ENCODE results near the gene RMDN3. TPM values are rescaled to one million over a fixed set of nuclear protein-coding genes. Genes with fewer than 3 reads are reported as not detected.

RMDN3 gene
- total RNA-seq, 1 experiment from 2014 or later = 23.5 TPM

DNA sequence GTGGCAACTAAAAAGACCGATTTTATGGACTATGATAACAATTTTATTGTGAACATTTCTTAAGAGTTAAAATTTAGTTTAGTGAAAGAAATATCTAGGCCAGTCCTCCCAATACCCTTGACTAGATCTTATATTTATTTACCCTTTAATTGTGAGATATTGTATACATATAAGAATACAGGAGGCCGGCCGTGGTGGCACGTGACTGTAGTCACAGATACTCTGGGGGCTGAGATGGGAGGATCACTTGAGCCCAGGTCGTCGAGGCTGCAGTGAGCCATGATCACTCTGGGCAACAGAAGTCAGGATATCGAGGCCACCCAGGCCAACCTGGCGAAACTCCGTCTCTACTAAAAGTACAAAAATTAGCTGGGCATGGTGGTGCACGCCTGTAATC, 756 bp upstream of the RMDN3 start:
- CTCF ChIA-PET = no interaction called here
- no peak for DNase-seq
- Mint-ChIP-seq H3K4me3 (ENCODE audit: low read depth, unreplicated experiment) (peak overlapping the region; percentile 93), H3K27ac (ENCODE audit: unreplicated experiment) (peak overlapping the region; percentile 53), H3K36me3 (ENCODE audit: insufficient read depth, unreplicated experiment) (peaks cover 24% of the 10 kb centered on the region), H3K4me1 (ENCODE audit: low read depth, unreplicated experiment) (no peaks in the 10 kb centered on the region), H3K27me3 (ENCODE audit: unreplicated experiment) (no peaks in the 10 kb centered on the region), H3K9me3 (ENCODE audit: low read depth, unreplicated experiment) (no peaks in the 10 kb centered on the region)
- no TSS peak for BruUV-seq (replicated peaks)
- TF ChIP-seq, protein P1, sequence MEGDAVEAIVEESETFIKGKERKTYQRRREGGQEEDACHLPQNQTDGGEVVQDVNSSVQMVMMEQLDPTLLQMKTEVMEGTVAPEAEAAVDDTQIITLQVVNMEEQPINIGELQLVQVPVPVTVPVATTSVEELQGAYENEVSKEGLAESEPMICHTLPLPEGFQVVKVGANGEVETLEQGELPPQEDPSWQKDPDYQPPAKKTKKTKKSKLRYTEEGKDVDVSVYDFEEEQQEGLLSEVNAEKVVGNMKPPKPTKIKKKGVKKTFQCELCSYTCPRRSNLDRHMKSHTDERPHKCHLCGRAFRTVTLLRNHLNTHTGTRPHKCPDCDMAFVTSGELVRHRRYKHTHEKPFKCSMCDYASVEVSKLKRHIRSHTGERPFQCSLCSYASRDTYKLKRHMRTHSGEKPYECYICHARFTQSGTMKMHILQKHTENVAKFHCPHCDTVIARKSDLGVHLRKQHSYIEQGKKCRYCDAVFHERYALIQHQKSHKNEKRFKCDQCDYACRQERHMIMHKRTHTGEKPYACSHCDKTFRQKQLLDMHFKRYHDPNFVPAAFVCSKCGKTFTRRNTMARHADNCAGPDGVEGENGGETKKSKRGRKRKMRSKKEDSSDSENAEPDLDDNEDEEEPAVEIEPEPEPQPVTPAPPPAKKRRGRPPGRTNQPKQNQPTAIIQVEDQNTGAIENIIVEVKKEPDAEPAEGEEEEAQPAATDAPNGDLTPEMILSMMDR (IDR thresholded peaks at IDR 0.05; ENCODE audit: unreplicated experiment) = no peak
- intact Hi-C loops (cut with micrococcal nuclease; ENCODE audit: unreplicated experiment) = no loop called here

DNA sequence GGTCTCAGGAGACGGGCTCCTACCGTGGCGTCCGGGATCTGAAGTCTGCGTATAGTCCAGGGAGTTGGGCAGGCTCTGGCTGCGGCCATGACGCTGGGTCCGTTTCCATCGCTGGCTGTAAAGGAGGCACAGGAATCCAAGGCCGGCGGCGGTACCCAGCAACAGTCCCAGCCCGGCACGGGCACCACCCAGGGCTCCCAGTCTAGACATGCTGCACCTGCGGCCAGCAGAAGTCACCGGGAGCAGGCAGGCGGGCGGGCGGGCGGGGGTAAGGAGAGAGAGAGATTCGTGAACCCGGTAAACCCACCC, 526 bp downstream of the RMDN3 start:
- Mint-ChIP-seq H3K27ac (ENCODE audit: unreplicated experiment) (no peak overlapping the region), H3K4me3 (ENCODE audit: low read depth, unreplicated experiment) (peak overlapping the region; percentile 93), H3K36me3 (ENCODE audit: insufficient read depth, unreplicated experiment) (peaks cover 25% of the 10 kb centered on the region), H3K9me3 (ENCODE audit: low read depth, unreplicated experiment) (no peaks in the 10 kb centered on the region), H3K4me1 (ENCODE audit: low read depth, unreplicated experiment) (no peaks in the 10 kb centered on the region), H3K27me3 (ENCODE audit: unreplicated experiment) (no peaks in the 10 kb centered on the region)
- intact Hi-C loops (cut with micrococcal nuclease; ENCODE audit: unreplicated experiment) = no loop called here
- BruUV-seq (replicated peaks) = no TSS peak
- no peak for DNase-seq
- TF ChIP-seq, protein P1 (IDR thresholded peaks at IDR 0.05; ENCODE audit: unreplicated experiment) = no peak
- CTCF ChIA-PET = interaction anchor here (0.7 kb wide), 1 partner anchor 28 kb away, joined by 8 read pairs; no protein-coding TSS in a partner anchor

DNA sequence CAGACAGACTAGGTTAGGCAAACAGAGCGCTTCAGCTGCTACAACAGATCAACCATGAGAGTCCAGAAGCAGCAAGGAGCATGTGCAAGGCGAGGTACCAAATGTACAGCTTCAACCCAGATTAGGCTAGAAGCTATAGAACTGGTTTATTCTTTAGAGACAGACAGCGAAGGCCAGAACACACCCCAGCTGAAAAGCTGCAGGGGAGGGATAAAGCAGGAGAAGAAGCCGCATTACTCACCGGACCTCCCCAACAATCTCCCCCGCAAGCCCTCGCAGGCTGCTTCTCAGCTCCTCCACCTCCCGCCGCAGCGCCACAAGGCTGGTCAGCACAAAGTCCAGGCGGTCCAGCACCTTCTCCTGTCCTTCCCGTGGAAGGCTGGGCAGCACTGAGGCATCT, 3.3 kb downstream of the RMDN3 start:
- TF ChIP-seq, protein P1 (IDR thresholded peaks at IDR 0.05; ENCODE audit: unreplicated experiment) = no peak
- H3K4me1 Mint-ChIP-seq (ENCODE audit: low read depth, unreplicated experiment) = no peaks in the 10 kb centered on the region
- CTCF ChIA-PET = no interaction called here
- no peak overlapping the region for H3K4me3 Mint-ChIP-seq (ENCODE audit: low read depth, unreplicated experiment)
- DNase-seq = no peak
- H3K27me3 Mint-ChIP-seq (ENCODE audit: unreplicated experiment) = no peaks in the 10 kb centered on the region
- no TSS peak for BruUV-seq (replicated peaks)
- intact Hi-C loops (cut with micrococcal nuclease; ENCODE audit: unreplicated experiment) = no loop called here
- no peaks in the 10 kb centered on the region for H3K9me3 Mint-ChIP-seq (ENCODE audit: low read depth, unreplicated experiment)
- no peak overlapping the region for H3K27ac Mint-ChIP-seq (ENCODE audit: unreplicated experiment)
- H3K36me3 Mint-ChIP-seq (ENCODE audit: insufficient read depth, unreplicated experiment) = peaks cover 25% of the 10 kb centered on the region

DNA sequence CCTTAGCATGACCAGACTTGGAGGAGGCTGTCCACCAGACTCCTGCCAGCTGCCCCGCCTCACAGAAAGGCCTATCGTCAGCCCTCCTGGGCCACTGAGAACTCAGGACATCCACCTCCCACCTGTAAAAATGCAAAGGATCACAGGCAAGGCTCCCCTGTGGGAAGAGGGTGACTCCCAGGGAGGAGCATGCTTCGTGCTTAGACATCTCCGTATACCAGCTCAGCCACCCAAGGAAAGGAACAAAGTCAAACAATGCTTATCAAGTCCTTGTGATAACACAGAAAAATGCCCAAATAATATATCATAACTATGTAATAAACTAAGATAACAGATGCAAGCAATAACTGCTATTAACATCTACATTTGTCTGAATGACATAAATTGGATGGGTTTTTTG, 4.2 kb downstream of the RMDN3 start:
- no peak overlapping the region for H3K27ac Mint-ChIP-seq (ENCODE audit: unreplicated experiment)
- DNase-seq = no peak
- intact Hi-C loops (cut with micrococcal nuclease; ENCODE audit: unreplicated experiment) = no loop called here
- H3K4me3 Mint-ChIP-seq (ENCODE audit: low read depth, unreplicated experiment) = no peak overlapping the region
- BruUV-seq (replicated peaks) = no TSS peak
- TF ChIP-seq, protein P1 (IDR thresholded peaks at IDR 0.05; ENCODE audit: unreplicated experiment) = no peak
- H3K36me3 Mint-ChIP-seq (ENCODE audit: insufficient read depth, unreplicated experiment) = peaks cover 25% of the 10 kb centered on the region
- H3K9me3 Mint-ChIP-seq (ENCODE audit: low read depth, unreplicated experiment) = no peaks in the 10 kb centered on the region
- no peaks in the 10 kb centered on the region for H3K27me3 Mint-ChIP-seq (ENCODE audit: unreplicated experiment)
- CTCF ChIA-PET = no interaction called here
- H3K4me1 Mint-ChIP-seq (ENCODE audit: low read depth, unreplicated experiment) = no peaks in the 10 kb centered on the region
